Psoas muscle (tissue), 8 donors: ENCODE results near the gene TIMP1. TPM values are rescaled to one million over a fixed set of nuclear protein-coding genes. Genes with fewer than 3 reads are reported as not detected.
A peak's percentile ranks its signal among the peaks of the same experiment; 100 is the strongest.

Experiments
- ATAC-seq, 4 donors: fragments of 200-7000 bp; cut with Tn5 transposase; one replicate each; pipeline ENCODE4 v1.9.1; 2020; ENCODE audit warnings: moderate library complexity in 3 of 4, mild to moderate bottlenecking in 2 of 4
- DNase-seq, 2 donors: peaks; one replicate each; pipeline ENCODE4 v3.0.0-alpha.2; 2020
- H3K27ac ChIP-seq: fragments of 200-600 bp; one replicate; pipeline ENCODE4 v1.8.0; 2022
- H3K27me3 ChIP-seq, 3 donors: fragments of 200-600 bp in 1 of 3; one replicate each; pipeline versions ENCODE4 v1.6.1 to v1.8.0; 2013 to 2022; ENCODE audit warnings: low read length in 2 of 3, mild to moderate bottlenecking in 2 of 3, moderate library complexity in 1 of 3; ENCODE audit not compliant: insufficient read depth in 3 of 3
- H3K36me3 ChIP-seq, 2 donors: fragments of 200-600 bp in 1 of 2; one replicate each; pipeline versions ENCODE4 v1.6.1 to v1.8.0; 2013 to 2022; ENCODE audit warnings: low read depth in 1 of 2, mild to moderate bottlenecking in 1 of 2, moderate library complexity in 1 of 2; ENCODE audit not compliant: insufficient read depth in 1 of 2
- H3K4me1 ChIP-seq: fragments of 200-600 bp; one replicate; pipeline ENCODE4 v1.8.0; 2022
- H3K4me3 ChIP-seq: fragments of 200-600 bp; one replicate; pipeline ENCODE4 v1.8.0; 2022; ENCODE audit warnings: mild to moderate bottlenecking
- H3K9me3 ChIP-seq: fragments of 200-600 bp; one replicate; pipeline ENCODE4 v1.8.0; 2022
- CTCF ChIP-seq: fragments of 200-600 bp; IDR thresholded peaks from one replicate; pipeline ENCODE4 v1.8.0; 2022; ENCODE audit warnings: antibody characterized with exemption
- WGBS, 3 donors: extraction: QIAGEN DNeasy Blood & Tissue Kit; methylation state at CpG; one replicate each; pipeline versions ENCODE4 v1.1.6 to v1.1.7; 2013; 5-methylcytosine and 5-hydroxymethylcytosine counted together
- intact Hi-C, 2 donors: fragments of 100-400 bp; cut with DNase I; formaldehyde crosslinking; loops; one replicate each; pipeline versions ENCODE4 v1.11.0 to v1.14.2; 2022
- polyA plus RNA-seq, 3 donors: library from polyadenylated mRNA; stranded (reverse); fragments of 200-250 nt; gene quantifications; one replicate each; pipeline ENCODE4 v1.2.3, GENCODE V29; 2013
- total RNA-seq, 4 donors: library from RNA; stranded (reverse); fragmentation: NEBNext Ultra II Directional in 2 of 4; extraction: Animal tissue kit (Norgen Biotek cat#: 25700) in 2 of 4; gene quantifications; one replicate each; pipeline versions ENCODE4 v1.2.1 to v1.2.4, GENCODE V29; 2021 to 2023
- donor health status: healthy with polysubstance abuse.
- donor health status: DM: no; HTN: no; CAD: no; lungs with moderate emphysema.
- donor health status: Bipolar disorder and iron deficiency.
- donor health status: healthy.
- donor health status: DM: yes; HTN: yes; CAD: no.
- donor health status: DM: no; HTN: no; CAD: no.
- donor health status: DM: no; HTN: no; CAD: no.
- donor health status: DM: yes; HTN: yes; CAD: no.

TIMP1 gene
- total and polyA plus RNA-seq, 7 donors, result 15.7 to 190 (median 36.2) TPM

GRCh38 chrX:47623540-47624027, 41.3 kb downstream of the TIMP1 start:
- Histone ChIP-seq H3K4me3 (peak overlapping the region; percentile 7), H3K9me3 (no peaks in the 10 kb centered on the region), H3K27ac (no peak overlapping the region), H3K36me3 (no peaks in the 10 kb centered on the region), H3K4me1 (no peaks in the 10 kb centered on the region), H3K27me3 (peaks cover 0 to 31% (median 0%) of the 10 kb centered on the region in 3 donors)
- ATAC-seq (no peak), DNase-seq (no peak)
- no peak for TF ChIP-seq CTCF
- intact Hi-C loops, result no loop called here
- 1 to 31% (median 2%) methylated on average over 30 to 35 of the region's 35 CpGs for WGBS, 3 donors

- peaks cover 0 to 31% (median 0%) of the 10 kb centered on the region in 3 donors for H3K27me3 ChIP-seq
- no peak for TF ChIP-seq CTCF
- 73 to 87% (median 84%) methylated on average over 2 of the region's 2 CpGs for WGBS, 3 donors
- intact Hi-C loops, result no loop called here
- H3K9me3 ChIP-seq, result no peaks in the 10 kb centered on the region
- ATAC-seq (no peak), DNase-seq (no peak)
- H3K27ac ChIP-seq, result no peak overlapping the region
- H3K4me3 ChIP-seq, result no peak overlapping the region
- H3K36me3 ChIP-seq, result no peaks in the 10 kb centered on the region
- no peaks in the 10 kb centered on the region for H3K4me1 ChIP-seq
Measured at GRCh38 chrX:47625365-47625764, 43.1 kb downstream of the TIMP1 start.

DNA sequence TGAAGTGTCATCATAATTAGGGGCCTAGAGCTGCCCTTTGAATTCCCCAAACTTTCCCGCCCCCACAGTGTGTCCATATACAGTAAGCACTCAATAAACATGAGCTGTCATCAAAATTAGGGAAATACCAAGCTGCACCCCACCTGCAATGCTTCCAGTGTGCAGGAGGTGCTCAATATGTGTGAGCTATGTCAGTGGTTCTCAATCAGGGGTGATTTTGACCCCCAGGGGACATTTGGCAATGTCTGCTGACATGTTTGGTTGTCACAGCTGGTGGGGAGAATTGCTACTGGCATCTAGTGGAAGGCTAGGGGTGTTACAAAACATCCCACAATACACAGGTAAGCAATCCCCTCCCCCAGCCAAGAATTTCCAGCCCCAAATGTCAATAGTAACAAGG, 46.7 kb downstream of the TIMP1 start:
- Histone ChIP-seq H3K4me3 (no peak overlapping the region), H3K4me1 (no peaks in the 10 kb centered on the region), H3K36me3 (no peaks in the 10 kb centered on the region), H3K27me3 (peaks cover 0 to 10% (median 0%) of the 10 kb centered on the region in 3 donors), H3K27ac (no peak overlapping the region), H3K9me3 (no peaks in the 10 kb centered on the region)
- intact Hi-C loops, result no loop called here
- ATAC-seq (no peak), DNase-seq (no peak)
- WGBS, 3 donors, result 62 to 100% (median 98%) methylated on average over 1 of the region's 1 CpG
- no peak for TF ChIP-seq CTCF

DNA sequence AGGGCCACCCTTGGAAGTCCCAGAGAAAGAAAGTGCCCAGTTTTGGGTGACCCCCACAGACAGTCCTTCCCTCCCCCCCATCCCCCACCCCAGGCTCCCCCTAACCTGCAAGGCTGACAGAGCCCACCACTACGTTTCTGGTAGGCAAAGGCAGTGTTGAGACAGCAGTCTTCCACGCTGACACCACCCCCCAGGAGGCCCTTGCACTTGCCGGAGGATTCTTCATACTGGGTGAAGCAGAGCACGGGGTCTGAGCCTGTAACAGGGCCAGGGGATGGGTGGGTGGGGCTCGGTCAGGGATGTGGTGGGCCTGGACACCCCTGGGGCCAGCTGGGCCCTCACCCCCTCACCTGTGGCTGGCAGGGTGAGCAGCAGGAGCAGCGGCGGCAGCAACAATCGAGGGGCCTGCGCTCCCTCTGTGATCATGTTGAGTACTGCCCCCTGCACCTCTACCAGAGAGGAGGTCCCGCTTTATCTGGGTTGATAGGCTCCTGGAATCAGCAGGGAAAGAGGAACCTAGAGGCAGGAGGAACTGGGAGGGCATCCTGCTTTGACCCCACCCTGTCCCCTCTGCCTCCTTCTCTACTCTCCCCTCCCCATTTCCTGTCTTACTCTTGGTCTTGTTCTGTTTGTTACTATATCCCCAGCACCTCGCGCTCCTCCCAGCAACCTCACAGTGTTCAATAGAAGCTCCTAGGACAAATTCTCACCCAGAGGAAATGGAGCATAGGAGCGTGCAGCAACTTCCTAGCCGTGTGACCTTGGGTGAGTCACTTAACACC, 47.4 kb downstream of the TIMP1 start, which contains the start of gene CFP:
TSS of gene CFP (minus strand) at position 512 of the 782 bp plus-strand sequence. CDS start at position 426, 86 bp downstream.
- no peak within 1 kb of the TSS for H3K4me3 ChIP-seq
- no peak for TF ChIP-seq CTCF

More for the DNA sequence above, 47.4 kb downstream of the TIMP1 start, which contains the start of gene CFP:
- Histone ChIP-seq H3K27ac (no peak within 1 kb of the TSS), H3K27me3 (peaks cover 0 to 6% (median 0%) of the 10 kb centered on the region in 3 donors), H3K36me3 (peaks cover 0 to 4% of the 10 kb centered on the region in 2 donors), H3K9me3 (no peaks in the 10 kb centered on the region), H3K4me1 (no peaks in the 10 kb centered on the region)
- no peak for ATAC-seq
- no peak for DNase-seq
- 48 to 60% (median 56%) methylated on average over 11 to 14 of the region's 14 CpGs for WGBS, 3 donors
- intact Hi-C loops, result no loop called here
